Astrocyte (in vitro differentiated cells and primary cell): Measurements from ENCODE around the gene VAV2. TPM values are rescaled to one million over a fixed set of nuclear protein-coding genes. Genes with fewer than 3 reads are reported as not detected.

Source experiments
- DNase-seq: peaks from one replicate; pipeline ENCODE4 v3.0.0-alpha.2; 2010; ENCODE audit warnings: low read depth
- FAIRE-seq: peaks from 2 replicates; lab custom pipeline; 2011; peaks lifted over from hg19 to GRCh38; lab: Jason Lieb, UNC
- H2AFZ ChIP-seq: 2 replicates; pipeline ENCODE4 v1.6.0; 2012; ENCODE audit warnings: low read depth, low read length, inconsistent platforms
- H3K27ac ChIP-seq: 2 replicates; pipeline ENCODE4 v1.5.1; 2011; ENCODE audit warnings: low read depth, low read length, inconsistent platforms
- H3K27me3 ChIP-seq: 2 replicates; pipeline ENCODE4 v1.6.0; 2011; ENCODE audit warnings: low read length, inconsistent platforms; ENCODE audit not compliant: insufficient read depth
- H3K36me3 ChIP-seq: 2 replicates; pipeline ENCODE4 v1.5.1; 2011; ENCODE audit warnings: low read length, inconsistent platforms; ENCODE audit not compliant: insufficient read depth
- H3K4me1 ChIP-seq: 2 replicates; pipeline ENCODE4 v1.5.1; 2011; ENCODE audit warnings: low read length, inconsistent platforms; ENCODE audit not compliant: insufficient read depth
- H3K4me2 ChIP-seq: 2 replicates; pipeline ENCODE4 v1.6.0; 2012; ENCODE audit warnings: low read length, inconsistent platforms
- H3K4me3 ChIP-seq: 2 replicates; pipeline ENCODE4 v1.5.1; 2011; ENCODE audit warnings: low read depth, mild to moderate bottlenecking, low read length, inconsistent platforms; ENCODE audit not compliant: insufficient read depth
- H3K79me2 ChIP-seq: 2 replicates; pipeline ENCODE4 v1.6.0; 2012; ENCODE audit warnings: mild to moderate bottlenecking, low read length, inconsistent platforms; ENCODE audit not compliant: insufficient read depth
- H3K9ac ChIP-seq: 2 replicates; pipeline ENCODE4 v1.6.0; 2012; ENCODE audit warnings: mild to moderate bottlenecking, low read length, inconsistent platforms
- H3K9me3 ChIP-seq: 2 replicates; pipeline ENCODE4 v1.5.1; 2012; ENCODE audit warnings: low read depth, mild to moderate bottlenecking, low read length, inconsistent platforms; ENCODE audit not compliant: insufficient read depth
- H4K20me1 ChIP-seq: 2 replicates; pipeline ENCODE4 v1.6.0; 2012; ENCODE audit warnings: low read length, inconsistent platforms; ENCODE audit not compliant: insufficient read depth
- H3K27ac Mint-ChIP-seq: one replicate; pipeline ENCODE4 v1.8.0; 2021; ENCODE audit warnings: mild to moderate bottlenecking, mixed read lengths; ENCODE audit not compliant: unreplicated experiment
- H3K27me3 Mint-ChIP-seq: one replicate; pipeline ENCODE4 v1.8.0; 2021; ENCODE audit warnings: low read depth, mixed read lengths; ENCODE audit not compliant: unreplicated experiment
- H3K36me3 Mint-ChIP-seq: one replicate; pipeline ENCODE4 v1.8.0; 2021; ENCODE audit warnings: low read depth, mixed read lengths; ENCODE audit not compliant: unreplicated experiment
- H3K4me1 Mint-ChIP-seq: one replicate; pipeline ENCODE4 v1.8.0; 2021; ENCODE audit warnings: low read depth, mixed read lengths; ENCODE audit not compliant: unreplicated experiment
- H3K4me3 Mint-ChIP-seq: one replicate; pipeline ENCODE4 v1.8.0; 2021; ENCODE audit warnings: mild to moderate bottlenecking, moderate library complexity, mixed read lengths; ENCODE audit not compliant: unreplicated experiment
- H3K9me3 Mint-ChIP-seq: one replicate; pipeline ENCODE4 v1.8.0; 2021; ENCODE audit warnings: mild to moderate bottlenecking, mixed read lengths; ENCODE audit not compliant: unreplicated experiment
- EZH2 ChIP-seq: IDR thresholded peaks from 2 replicates; pipeline ENCODE4 v1.6.1; 2012; ENCODE audit warnings: mild to moderate bottlenecking, low read length, inconsistent platforms; ENCODE audit not compliant: insufficient read depth
- total RNA-seq: library from RNA; stranded (reverse); gene quantifications from 2 replicates; pipeline ENCODE4 v1.2.1, GENCODE V29; 2021
- TF ChIP-seq, protein P1 (sequence below): IDR thresholded peaks from 2 replicates; pipeline ENCODE4 v1.5.1; 2011; ENCODE audit warnings: low read depth, mild to moderate bottlenecking, inconsistent platforms, low read length, moderate library complexity; ENCODE audit not compliant: insufficient read depth

VAV2 gene
- total RNA-seq, 1 donor from 2014 or later, result 36.5 TPM

DNA sequence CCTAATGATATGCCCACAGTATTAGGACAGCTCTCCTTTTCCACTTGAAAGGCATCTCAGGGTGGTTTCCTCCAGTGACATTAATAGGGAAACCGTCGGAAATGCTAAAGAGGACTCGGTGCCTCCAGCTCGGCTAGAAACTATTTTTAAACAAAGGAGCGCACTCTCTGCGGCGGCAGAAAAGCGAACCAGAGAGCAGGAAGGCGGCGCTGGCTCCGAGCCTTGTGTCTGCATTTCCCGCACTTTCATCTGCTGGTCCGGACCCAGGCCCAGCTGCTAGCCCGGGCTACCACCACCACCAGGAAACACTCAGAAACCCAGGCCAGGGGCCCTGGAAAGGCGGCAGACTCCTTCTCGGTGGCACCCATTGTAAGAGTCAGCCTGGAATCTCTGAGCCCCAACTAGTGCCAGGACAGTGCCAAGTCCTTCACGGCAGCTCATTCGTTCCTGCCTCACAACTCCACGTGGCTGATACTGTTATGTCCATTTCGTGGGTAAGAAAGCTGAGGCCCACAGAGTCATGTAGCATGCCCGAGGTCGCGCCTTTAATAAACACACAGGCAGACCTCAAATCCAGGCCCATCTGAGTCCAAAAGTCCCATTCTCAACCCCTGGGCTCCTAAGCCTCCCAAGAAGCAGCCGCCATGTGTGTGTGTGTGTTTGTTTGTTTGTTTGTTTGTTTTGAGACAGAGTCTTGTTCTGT lies 73.9 kb downstream of the VAV2 start:
- Mint-ChIP-seq H3K4me3 (no peak overlapping the region), H3K4me1 (peaks cover 12% of the 10 kb centered on the region), H3K36me3 (peaks cover 19% of the 10 kb centered on the region), H3K27me3 (no peaks in the 10 kb centered on the region), H3K9me3 (peaks cover 2% of the 10 kb centered on the region), H3K27ac (no peak overlapping the region)
- H3K36me3 ChIP-seq, result no peaks in the 10 kb centered on the region
- peak overlapping the region; percentile 13 for H2AFZ ChIP-seq
- peaks cover 86% of the 10 kb centered on the region for H3K79me2 ChIP-seq
- H3K4me3 ChIP-seq, result no peak overlapping the region
- peak overlapping the region; percentile 72 for H3K4me2 ChIP-seq
- TF ChIP-seq, protein P1, sequence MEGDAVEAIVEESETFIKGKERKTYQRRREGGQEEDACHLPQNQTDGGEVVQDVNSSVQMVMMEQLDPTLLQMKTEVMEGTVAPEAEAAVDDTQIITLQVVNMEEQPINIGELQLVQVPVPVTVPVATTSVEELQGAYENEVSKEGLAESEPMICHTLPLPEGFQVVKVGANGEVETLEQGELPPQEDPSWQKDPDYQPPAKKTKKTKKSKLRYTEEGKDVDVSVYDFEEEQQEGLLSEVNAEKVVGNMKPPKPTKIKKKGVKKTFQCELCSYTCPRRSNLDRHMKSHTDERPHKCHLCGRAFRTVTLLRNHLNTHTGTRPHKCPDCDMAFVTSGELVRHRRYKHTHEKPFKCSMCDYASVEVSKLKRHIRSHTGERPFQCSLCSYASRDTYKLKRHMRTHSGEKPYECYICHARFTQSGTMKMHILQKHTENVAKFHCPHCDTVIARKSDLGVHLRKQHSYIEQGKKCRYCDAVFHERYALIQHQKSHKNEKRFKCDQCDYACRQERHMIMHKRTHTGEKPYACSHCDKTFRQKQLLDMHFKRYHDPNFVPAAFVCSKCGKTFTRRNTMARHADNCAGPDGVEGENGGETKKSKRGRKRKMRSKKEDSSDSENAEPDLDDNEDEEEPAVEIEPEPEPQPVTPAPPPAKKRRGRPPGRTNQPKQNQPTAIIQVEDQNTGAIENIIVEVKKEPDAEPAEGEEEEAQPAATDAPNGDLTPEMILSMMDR, result no peak
- TF ChIP-seq EZH2, result no peak
- H3K9ac ChIP-seq, result peak overlapping the region; percentile 38
- DNase-seq (peak; percentile 24), FAIRE-seq (no peak)
- peaks cover 27% of the 10 kb centered on the region for H3K4me1 ChIP-seq
- H3K9me3 ChIP-seq, result no peaks in the 10 kb centered on the region
- H3K27me3 ChIP-seq, result no peaks in the 10 kb centered on the region
- peaks cover 88% of the 10 kb centered on the region for H4K20me1 ChIP-seq
- H3K27ac ChIP-seq, result peak overlapping the region; percentile 32

DNA sequence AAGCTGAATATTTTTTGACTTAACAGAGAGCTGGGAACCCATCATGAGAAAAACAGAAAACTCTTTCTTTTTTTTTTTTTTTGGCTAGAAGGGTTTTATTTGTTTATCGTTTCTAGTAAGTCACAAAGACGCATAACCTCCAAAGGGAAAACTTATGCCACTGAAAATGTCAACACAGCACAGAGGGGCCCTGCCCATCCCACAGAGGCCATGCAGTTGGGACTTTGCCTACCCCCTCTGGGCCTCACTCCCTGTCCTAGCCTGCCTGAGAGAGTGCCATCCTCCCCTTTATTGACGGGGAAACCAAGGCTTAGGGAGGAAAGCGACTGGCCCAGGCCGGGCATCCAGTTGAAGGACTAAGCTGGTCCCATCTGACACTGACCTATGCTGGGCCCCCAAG lies 74.7 kb downstream of the VAV2 start:
- no peaks in the 10 kb centered on the region for H3K9me3 ChIP-seq
- Mint-ChIP-seq H3K27me3 (no peaks in the 10 kb centered on the region), H3K36me3 (peaks cover 14% of the 10 kb centered on the region), H3K9me3 (peaks cover 2% of the 10 kb centered on the region), H3K4me3 (no peak overlapping the region), H3K4me1 (peaks cover 12% of the 10 kb centered on the region), H3K27ac (no peak overlapping the region)
- no peaks in the 10 kb centered on the region for H3K36me3 ChIP-seq
- peaks cover 88% of the 10 kb centered on the region for H4K20me1 ChIP-seq
- H2AFZ ChIP-seq, result no peak overlapping the region
- H3K79me2 ChIP-seq, result peaks cover 86% of the 10 kb centered on the region
- H3K27ac ChIP-seq, result peak overlapping the region; percentile 17
- H3K4me2 ChIP-seq, result no peak overlapping the region
- no peaks in the 10 kb centered on the region for H3K27me3 ChIP-seq
- no peak for FAIRE-seq
- H3K4me1 ChIP-seq, result peaks cover 27% of the 10 kb centered on the region
- no peak for DNase-seq
- H3K9ac ChIP-seq, result peak overlapping the region; percentile 17
- H3K4me3 ChIP-seq, result no peak overlapping the region
- TF ChIP-seq, protein P1, result no peak
- no peak for TF ChIP-seq EZH2

DNA sequence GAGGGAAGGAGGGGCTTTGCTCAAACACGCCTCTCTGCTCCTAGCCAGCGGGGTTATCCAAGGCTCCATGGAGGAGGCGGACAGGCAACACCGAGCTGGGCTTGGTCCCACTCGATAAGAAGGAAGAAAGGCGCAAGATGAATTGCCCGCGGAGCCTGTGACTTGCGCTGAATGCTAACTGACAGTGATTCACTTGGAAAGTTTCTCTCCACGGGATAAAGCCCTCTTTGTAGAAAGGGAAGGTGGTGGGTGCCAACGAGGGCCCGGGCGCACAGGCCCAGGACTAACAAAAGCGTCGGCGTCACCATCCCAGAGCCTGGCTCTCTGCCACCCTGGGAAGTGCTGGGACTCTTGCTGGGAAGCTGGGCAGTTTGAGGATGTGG lies 76.0 kb downstream of the VAV2 start:
- H3K4me2 ChIP-seq, result peak overlapping the region; percentile 72
- H3K4me1 Mint-ChIP-seq, result peaks cover 12% of the 10 kb centered on the region

More for the DNA sequence above, 76.0 kb downstream of the VAV2 start:
- peak overlapping the region; percentile 33 for H3K9ac ChIP-seq
- no peaks in the 10 kb centered on the region for H3K9me3 ChIP-seq
- H3K9me3 Mint-ChIP-seq, result peaks cover 2% of the 10 kb centered on the region
- H3K27ac ChIP-seq, result peak overlapping the region; percentile 44
- H3K36me3 Mint-ChIP-seq, result peaks cover 18% of the 10 kb centered on the region
- no peak for TF ChIP-seq EZH2
- TF ChIP-seq, protein P1, result no peak
- H3K4me3 ChIP-seq, result peak overlapping the region; percentile 14
- H3K27me3 ChIP-seq, result no peaks in the 10 kb centered on the region
- H3K4me3 Mint-ChIP-seq, result no peak overlapping the region
- H2AFZ ChIP-seq, result no peak overlapping the region
- H4K20me1 ChIP-seq, result peaks cover 88% of the 10 kb centered on the region
- H3K27me3 Mint-ChIP-seq, result no peaks in the 10 kb centered on the region
- H3K36me3 ChIP-seq, result no peaks in the 10 kb centered on the region
- peak; percentile 75 for DNase-seq
- no peak for FAIRE-seq
- H3K79me2 ChIP-seq, result peaks cover 86% of the 10 kb centered on the region
- H3K27ac Mint-ChIP-seq, result peak overlapping the region; percentile 18
- peaks cover 27% of the 10 kb centered on the region for H3K4me1 ChIP-seq
